Adipocyte (in vitro differentiated cells): ENCODE measurements around the gene BTG4.

Source experiments
- DNase-seq: peaks from one replicate; pipeline ENCODE4 v3.0.0-alpha.2; 2015; ENCODE audit warnings: low read depth
- H3K27me3 ChIP-seq: replicated peaks from 2 replicates; pipeline ENCODE4 v1.7.0; 2013; ENCODE audit warnings: mild to moderate bottlenecking, low read length, moderate library complexity; ENCODE audit not compliant: control insufficient read depth, insufficient read depth
- H3K36me3 ChIP-seq: 2 replicates; pipeline ENCODE4 v1.7.0; 2013; ENCODE audit warnings: low read length, mild to moderate bottlenecking, moderate library complexity; ENCODE audit not compliant: control insufficient read depth, insufficient read depth, severe bottlenecking
- H3K4me1 ChIP-seq: 2 replicates; pipeline ENCODE4 v1.7.0; 2013; ENCODE audit warnings: mild to moderate bottlenecking, low read length, moderate library complexity; ENCODE audit not compliant: control insufficient read depth, insufficient read depth
- H3K4me3 ChIP-seq: 2 replicates; pipeline ENCODE4 v1.7.0; 2013; ENCODE audit warnings: mild to moderate bottlenecking, low read length, moderate library complexity
- H3K9ac ChIP-seq: 2 replicates; pipeline ENCODE4 v1.7.0; 2013; ENCODE audit warnings: mild to moderate bottlenecking, low read length, moderate library complexity
- H3K9me3 ChIP-seq: 2 replicates; pipeline ENCODE4 v1.7.0; 2013; ENCODE audit warnings: mild to moderate bottlenecking, low read length, moderate library complexity; ENCODE audit not compliant: control insufficient read depth

The BTG4 gene

DNA sequence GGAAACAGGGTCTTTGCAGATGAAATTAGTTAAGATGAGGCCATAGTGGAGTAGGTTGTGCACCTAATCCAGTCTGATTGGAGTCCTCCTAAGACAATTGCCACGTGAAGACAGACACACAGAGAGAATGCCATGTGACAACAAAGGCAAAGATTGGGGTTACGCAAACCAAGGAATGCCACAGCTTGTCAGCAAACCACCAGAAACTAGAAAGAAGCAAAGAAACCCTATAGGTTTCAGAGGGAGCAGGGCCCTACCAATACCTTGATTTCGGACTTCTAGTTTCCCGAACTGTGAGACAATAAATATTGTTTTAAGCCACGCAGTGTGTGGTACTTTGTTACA is 20.2 kb upstream of the BTG4 start:
- Histone ChIP-seq H3K9me3 (no peaks in the 10 kb centered on the region), H3K27me3 (no peaks in the 10 kb centered on the region), H3K4me3 (no peak overlapping the region), H3K36me3 (no peaks in the 10 kb centered on the region), H3K4me1 (peaks cover 20% of the 10 kb centered on the region), H3K9ac (no peak overlapping the region)
- no peak for DNase-seq

DNA sequence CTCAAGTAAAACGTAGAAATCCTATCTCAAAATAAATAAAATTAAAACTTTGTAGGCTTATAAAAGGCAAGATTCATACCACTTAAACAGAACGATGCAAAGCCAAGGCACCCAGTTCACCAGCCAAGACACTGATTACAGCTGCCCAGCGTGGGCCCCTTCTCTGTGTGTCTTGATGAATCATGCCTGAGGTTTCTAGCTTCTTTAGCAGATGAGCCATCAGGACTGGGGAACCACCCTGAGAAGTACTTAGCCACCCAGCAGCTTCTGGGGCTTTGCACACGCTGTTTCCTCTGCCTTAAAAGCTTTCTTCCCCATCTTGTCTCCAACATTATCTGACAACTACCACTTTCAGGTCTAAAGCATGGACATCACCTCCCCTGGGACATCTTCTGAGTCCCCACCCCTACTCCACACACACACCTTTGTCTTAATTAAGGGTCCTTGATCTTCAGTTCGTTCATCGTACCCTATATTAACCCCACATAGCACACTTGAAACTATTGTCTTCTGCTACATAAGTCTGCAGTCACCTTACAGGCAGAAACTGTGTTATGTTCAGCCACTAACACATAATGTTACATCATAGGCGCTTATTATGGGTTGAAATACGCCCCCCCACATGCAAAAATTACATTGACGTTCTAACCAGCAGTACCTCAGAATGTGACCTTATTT is 19.6 kb upstream of the BTG4 start:
- H3K9me3 ChIP-seq, result no peaks in the 10 kb centered on the region
- H3K36me3 ChIP-seq, result no peaks in the 10 kb centered on the region
- no peak overlapping the region for H3K9ac ChIP-seq
- no peaks in the 10 kb centered on the region for H3K27me3 ChIP-seq
- H3K4me1 ChIP-seq, result peaks cover 20% of the 10 kb centered on the region
- peak overlapping the region; percentile 6 for H3K4me3 ChIP-seq
- DNase-seq, result peak; percentile 96

DNA sequence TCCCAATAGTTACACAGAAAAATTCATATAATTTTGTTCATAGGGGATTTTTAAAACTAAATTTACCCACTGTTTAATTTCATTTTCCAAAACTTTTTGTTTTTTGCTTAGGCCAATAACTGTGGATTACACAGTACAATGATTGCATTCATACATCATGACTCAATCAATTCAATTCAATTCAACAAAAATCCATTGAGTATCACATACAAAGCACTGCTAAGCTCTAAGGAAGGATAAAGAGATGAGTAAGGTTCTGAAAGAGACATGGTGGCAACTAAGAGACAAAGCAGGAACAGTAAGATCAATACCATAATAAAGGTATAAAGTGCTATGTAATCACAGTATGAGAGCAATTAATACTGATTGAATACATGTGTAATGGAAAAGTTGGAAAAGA is 18.9 kb upstream of the BTG4 start:
- Histone ChIP-seq H3K4me3 (peak overlapping the region; percentile 6), H3K27me3 (no peaks in the 10 kb centered on the region), H3K4me1 (peaks cover 20% of the 10 kb centered on the region), H3K9ac (no peak overlapping the region), H3K36me3 (no peaks in the 10 kb centered on the region), H3K9me3 (no peaks in the 10 kb centered on the region)
- DNase-seq, result peak; percentile 45

DNA sequence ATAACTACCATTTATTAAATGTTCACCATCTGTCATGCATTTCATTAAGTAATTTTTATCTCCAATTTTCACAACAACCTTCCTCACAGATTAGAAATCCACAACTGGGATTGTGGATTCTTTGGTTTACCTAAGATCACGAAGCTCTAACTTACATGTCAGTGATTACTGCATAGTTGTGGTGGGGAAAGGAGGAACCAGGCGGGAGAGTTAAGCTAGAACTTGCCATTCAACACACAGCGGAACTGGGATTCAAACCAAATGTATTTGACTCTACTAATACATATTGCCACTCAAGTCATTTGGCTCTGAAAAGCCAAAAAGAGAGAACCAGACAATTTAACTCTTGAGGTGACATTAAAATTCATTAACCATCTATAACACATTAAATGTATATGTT is 17.9 kb upstream of the BTG4 start:
- Histone ChIP-seq H3K36me3 (no peaks in the 10 kb centered on the region), H3K27me3 (no peaks in the 10 kb centered on the region), H3K9me3 (no peaks in the 10 kb centered on the region), H3K4me3 (no peak overlapping the region), H3K4me1 (peaks cover 20% of the 10 kb centered on the region), H3K9ac (no peak overlapping the region)
- no peak for DNase-seq

DNA sequence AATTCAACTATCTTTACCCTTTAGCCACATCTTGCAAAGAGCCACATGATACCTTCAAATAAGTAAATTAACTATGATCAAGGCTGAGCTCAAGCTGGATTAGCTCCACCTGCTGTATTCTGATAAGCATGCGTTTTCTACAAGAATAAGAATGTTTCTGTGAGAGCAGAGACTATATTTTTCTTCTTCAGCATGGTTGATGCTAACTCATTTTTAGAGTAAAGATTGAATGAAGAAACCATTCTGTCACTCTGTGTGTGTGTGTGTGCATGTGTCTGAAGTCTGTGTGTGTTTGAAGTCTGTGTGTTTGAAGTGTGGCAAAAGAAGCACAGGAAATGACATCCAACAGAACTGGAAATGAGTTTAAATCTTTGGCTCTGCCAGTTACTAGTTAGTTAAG is 16.4 kb upstream of the BTG4 start:
- no peak for DNase-seq
- no peak overlapping the region for H3K9ac ChIP-seq
- no peaks in the 10 kb centered on the region for H3K9me3 ChIP-seq
- no peak overlapping the region for H3K4me3 ChIP-seq
- no peaks in the 10 kb centered on the region for H3K27me3 ChIP-seq
- no peaks in the 10 kb centered on the region for H3K36me3 ChIP-seq
- H3K4me1 ChIP-seq, result peaks cover 20% of the 10 kb centered on the region

DNA sequence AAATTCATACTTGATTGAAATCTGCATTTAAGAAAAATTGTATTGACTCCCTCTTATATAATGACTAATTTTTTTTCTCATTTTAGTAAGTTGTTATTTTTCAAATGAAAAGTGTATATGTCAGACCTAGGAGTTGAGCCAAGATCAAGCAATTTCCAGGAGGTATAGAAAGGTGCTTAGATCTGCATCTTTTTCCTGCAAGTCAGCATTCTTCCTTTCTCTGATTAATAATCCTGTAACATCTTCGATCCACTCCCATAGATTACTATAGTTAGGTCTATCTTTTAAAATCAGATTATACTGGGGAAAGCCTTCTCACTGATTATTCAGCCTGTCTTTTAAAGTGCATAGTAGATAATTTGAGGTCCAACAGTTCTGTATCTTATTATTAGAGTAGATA is 15.1 kb upstream of the BTG4 start:
- Histone ChIP-seq H3K9me3 (no peaks in the 10 kb centered on the region), H3K9ac (no peak overlapping the region), H3K4me1 (peaks cover 17% of the 10 kb centered on the region), H3K27me3 (no peaks in the 10 kb centered on the region), H3K4me3 (no peak overlapping the region), H3K36me3 (no peaks in the 10 kb centered on the region)
- DNase-seq, result no peak

DNA sequence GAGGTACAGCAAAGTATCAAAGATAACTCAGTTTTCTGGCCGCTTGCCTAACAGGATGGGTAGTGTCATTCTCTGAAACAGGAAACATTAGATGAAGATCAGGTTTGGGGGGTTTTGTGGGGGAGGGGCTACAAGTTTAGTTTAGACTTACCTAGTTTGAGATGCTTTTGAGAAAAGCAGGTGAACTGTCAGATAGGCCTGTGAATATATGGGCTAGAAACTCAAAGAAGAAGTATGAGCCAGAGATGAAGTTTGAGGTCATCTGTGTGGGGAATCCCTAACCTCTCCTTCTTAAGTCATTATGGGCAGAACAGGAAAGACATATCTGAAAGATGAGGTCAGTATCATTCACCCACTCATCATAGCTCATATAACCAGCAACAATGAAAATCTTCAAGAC is 14.3 kb upstream of the BTG4 start:
- H3K4me1 ChIP-seq, result peaks cover 9% of the 10 kb centered on the region

DNA sequence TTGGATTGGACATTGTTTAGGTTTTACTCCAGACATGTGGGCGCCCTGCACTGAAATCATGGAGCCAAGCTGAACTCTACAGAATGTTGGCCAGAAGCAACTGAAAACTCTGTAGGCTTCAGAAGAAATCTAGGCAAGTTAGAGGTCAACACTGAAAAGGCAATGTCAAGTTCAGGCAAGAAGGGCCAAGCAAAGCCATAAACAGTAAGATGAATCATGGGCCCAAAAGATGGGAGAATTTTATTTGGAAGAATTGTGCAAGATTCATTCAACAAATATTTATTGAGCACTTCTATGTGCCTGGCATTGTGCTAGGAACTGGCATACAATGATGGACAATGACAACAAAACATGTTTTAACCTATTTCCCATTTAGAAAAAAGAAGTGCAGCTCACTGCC is 13.3 kb upstream of the BTG4 start:
- Histone ChIP-seq H3K9me3 (no peaks in the 10 kb centered on the region), H3K4me3 (no peak overlapping the region), H3K4me1 (peaks cover 9% of the 10 kb centered on the region), H3K36me3 (no peaks in the 10 kb centered on the region), H3K9ac (no peak overlapping the region), H3K27me3 (no peaks in the 10 kb centered on the region)
- no peak for DNase-seq

More for the DNA sequence above, 14.3 kb upstream of the BTG4 start:
- Histone ChIP-seq H3K4me3 (no peak overlapping the region), H3K9me3 (no peaks in the 10 kb centered on the region), H3K27me3 (no peaks in the 10 kb centered on the region), H3K36me3 (no peaks in the 10 kb centered on the region), H3K9ac (no peak overlapping the region)
- DNase-seq, result peak; percentile 56

DNA sequence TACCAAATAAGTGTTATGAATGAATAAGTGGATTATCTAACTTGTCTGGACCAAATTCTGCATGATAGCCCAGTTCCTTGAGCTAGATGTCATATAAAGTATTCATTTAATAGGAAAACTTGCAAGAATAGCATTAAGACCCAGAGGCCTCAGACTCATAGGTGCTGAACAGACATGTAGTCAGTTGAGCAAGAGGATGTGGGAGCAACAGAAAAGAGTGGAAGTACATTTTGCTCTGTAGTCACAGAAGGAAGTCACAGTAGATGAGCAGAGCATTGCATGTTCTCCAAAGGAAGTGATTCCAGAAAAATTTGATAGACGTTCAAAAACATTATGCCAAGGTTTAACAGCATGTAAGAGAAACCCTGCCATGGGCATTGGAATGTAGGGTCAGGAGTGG is 11.9 kb upstream of the BTG4 start:
- Histone ChIP-seq H3K36me3 (no peaks in the 10 kb centered on the region), H3K9ac (no peak overlapping the region), H3K4me3 (no peak overlapping the region), H3K27me3 (no peaks in the 10 kb centered on the region), H3K9me3 (no peaks in the 10 kb centered on the region), H3K4me1 (peaks cover 12% of the 10 kb centered on the region)
- DNase-seq, result no peak

DNA sequence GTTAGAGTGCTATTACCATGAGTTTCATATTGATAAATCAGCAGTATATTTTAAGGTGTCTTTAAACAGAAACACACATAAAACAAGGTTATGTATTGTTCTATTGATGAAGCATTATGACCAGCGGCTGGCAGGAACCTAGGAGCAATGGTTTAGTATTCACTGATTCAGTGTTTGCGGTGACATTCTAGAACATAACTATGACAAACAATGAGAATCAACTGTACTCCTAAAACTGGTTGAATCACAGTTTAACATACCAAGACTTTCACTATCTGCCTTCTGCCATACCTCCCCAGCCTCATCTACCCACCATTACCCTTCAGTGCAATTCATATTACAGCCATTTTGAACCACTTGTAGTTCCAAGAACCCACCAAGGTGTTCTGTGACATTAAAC is 11.2 kb upstream of the BTG4 start:
- no peaks in the 10 kb centered on the region for H3K27me3 ChIP-seq
- H3K9me3 ChIP-seq, result no peaks in the 10 kb centered on the region
- H3K36me3 ChIP-seq, result no peaks in the 10 kb centered on the region
- peaks cover 12% of the 10 kb centered on the region for H3K4me1 ChIP-seq
- H3K4me3 ChIP-seq, result no peak overlapping the region
- DNase-seq, result no peak
- no peak overlapping the region for H3K9ac ChIP-seq

DNA sequence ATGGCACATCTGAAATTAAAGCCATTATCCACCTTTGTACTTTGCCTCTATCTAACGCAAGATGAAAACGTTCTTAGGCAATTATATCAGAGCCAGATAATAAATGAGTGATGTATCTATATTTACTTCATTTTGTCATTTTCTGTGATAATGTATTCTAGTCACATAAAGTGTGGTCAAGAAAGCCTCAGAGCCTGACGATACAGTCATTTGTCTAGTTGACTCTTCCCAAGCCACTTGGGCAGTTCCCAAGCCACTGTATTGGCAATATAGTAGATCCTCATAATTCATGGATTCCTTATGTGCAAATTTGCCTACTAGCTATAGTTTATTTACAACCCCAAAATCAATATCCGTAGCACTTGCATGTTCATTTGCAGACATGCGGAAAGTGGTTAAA is 10.2 kb upstream of the BTG4 start:
- Histone ChIP-seq H3K9ac (no peak overlapping the region), H3K4me1 (peaks cover 12% of the 10 kb centered on the region), H3K27me3 (no peaks in the 10 kb centered on the region), H3K9me3 (no peaks in the 10 kb centered on the region), H3K36me3 (no peaks in the 10 kb centered on the region), H3K4me3 (no peak overlapping the region)
- DNase-seq, result no peak

DNA sequence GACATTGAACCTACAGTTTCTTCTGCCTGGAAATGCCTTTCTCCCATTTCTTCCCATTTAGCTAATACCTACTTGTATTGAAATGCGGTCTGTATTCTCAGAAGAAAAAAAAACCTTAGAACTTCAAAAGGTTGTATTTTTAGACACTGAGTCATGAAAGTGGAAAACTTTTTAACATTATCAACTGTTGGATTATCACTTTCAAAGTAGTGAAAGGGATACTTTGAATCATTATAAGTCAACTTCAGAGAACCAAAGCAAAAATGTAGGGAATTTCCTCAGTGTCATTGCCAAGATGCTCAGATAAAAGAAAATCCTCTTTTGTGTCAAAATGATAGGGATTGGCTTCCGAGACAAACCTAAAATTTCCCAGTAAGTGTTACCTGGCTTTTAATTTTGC is 8.9 kb upstream of the BTG4 start:
- H3K9me3 ChIP-seq, result no peaks in the 10 kb centered on the region
- no peak for DNase-seq
- no peak overlapping the region for H3K4me3 ChIP-seq
- no peak overlapping the region for H3K9ac ChIP-seq
- peaks cover 12% of the 10 kb centered on the region for H3K4me1 ChIP-seq
- H3K36me3 ChIP-seq, result no peaks in the 10 kb centered on the region
- no peaks in the 10 kb centered on the region for H3K27me3 ChIP-seq
